Measurements from ENCODE around the gene MAB21L3.

DNA sequence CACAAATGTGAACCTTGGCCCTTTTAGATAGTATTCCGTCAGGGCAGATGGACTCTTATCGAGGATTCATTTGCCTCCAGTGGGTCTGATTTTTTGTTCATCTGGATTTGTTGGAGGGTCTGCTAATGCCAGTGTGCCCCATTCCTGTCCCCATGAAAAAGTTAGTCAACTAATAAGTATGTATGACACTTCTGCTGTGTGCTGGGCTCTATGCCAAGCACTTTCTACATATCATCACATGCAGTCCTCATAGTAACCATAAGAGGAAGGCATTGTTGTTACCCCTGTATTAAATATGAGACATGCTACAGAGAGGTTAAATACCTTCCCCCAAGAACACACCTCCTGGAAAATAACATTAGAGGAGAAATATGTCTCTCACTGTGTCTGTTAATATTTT is 46.6 kb upstream of the MAB21L3 start:
- TF ChIP-seq CTCF (IDR thresholded peaks at IDR 0.05; ENCODE audit: low read length) (no peak), EZH2phosphoT487 (IDR thresholded peaks at IDR 0.05; ENCODE audit: low read length) (no peak), EZH2 (optimal IDR thresholded peaks at IDR 0.05; ENCODE audit: low read depth, low read length) (no peak)

All from MM.1S (cell line).